GM21529 (cell line): ENCODE measurements around the gene MERTK.

Experiments
- ATAC-seq: cut with Tn5 transposase; IDR thresholded peaks from one replicate; pipeline ENCODE4 v1.9.1; 2021; ENCODE audit not compliant: unreplicated experiment

The MERTK gene

DNA sequence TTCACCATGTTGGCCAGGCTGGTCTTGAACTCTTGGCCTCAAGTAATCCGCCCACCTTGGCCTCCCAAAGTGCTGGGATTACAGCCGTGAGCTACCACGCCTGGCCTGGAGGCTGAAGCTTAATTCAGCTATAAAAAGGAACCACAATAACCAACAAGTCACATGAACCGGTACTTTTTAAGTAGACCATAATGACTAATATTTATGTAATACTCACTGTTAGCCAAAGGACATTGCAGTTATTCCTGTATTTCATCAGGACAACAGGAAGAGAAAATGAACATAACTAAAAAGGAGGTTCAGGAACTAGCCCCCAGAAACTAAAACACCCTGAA lies 107.6 kb downstream of the MERTK start:
- ATAC-seq, result no peak

DNA sequence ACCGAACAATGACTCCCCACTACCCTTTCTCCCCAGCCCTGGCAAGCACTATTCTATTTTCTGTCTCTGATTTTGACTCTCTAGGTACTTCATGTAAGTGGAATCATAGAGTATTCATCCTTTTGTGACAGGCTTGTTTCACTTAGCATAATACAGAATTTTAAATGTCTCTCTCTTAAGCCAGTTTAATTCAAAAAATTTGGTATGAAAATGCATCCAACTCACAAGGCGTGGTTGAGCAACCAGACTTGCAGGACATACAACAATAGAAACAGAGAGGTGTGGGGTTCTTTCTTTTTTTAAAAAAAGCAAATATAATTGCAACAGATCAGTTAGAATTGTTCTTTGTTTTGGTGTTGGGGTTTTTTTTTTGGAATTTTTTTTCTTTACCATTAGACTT lies 109.1 kb downstream of the MERTK start:
- ATAC-seq, result no peak

DNA sequence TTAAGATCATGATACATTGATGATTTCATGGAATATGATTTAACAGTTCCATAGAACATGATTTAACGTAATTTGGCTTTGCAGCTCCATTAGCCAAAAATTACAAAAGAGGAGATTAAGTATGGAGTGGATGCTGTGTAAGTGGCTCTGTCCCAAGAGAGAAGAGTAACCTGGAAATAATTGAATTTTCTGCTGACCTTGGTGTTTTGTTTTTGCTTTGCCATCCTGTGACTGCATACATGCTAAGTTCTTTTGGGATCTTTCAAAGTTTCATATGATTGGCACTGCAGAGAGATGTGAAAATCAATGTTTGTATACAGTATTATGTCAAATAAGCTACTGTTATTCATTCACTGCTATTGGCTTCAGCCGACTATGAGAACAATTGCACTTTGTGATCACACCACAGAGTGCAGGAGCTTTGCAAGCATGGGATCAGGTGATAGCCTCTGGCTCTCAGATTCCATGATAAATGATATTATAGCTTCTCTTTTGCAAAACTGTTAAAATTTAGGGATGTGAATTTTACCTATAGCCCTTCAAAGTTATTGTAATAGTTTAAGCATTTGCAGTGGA lies 110.6 kb downstream of the MERTK start:
- ATAC-seq, result no peak

GRCh38 chr2:112010751-112011150 lies 112.3 kb downstream of the MERTK start:
- no peak for ATAC-seq

DNA sequence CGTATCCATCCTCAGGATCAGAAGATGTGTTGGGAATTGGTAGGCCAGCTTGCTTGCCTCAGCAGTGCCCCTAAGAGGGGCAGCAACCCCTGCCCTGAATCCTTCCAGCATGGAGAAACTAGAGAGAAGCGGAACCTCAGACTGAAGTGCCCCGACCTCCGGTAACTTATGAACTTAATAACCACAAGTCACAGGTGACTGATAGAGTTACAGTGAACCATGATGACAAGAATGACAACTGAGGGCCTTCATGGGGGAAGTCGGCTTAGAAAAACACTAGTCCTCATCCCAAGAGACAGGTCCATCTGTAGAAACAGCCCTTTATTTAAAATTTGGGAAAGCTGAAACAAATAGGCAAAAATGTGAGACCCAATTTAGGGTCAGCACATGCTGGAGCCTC lies 114.1 kb downstream of the MERTK start:
- ATAC-seq, result no peak

DNA sequence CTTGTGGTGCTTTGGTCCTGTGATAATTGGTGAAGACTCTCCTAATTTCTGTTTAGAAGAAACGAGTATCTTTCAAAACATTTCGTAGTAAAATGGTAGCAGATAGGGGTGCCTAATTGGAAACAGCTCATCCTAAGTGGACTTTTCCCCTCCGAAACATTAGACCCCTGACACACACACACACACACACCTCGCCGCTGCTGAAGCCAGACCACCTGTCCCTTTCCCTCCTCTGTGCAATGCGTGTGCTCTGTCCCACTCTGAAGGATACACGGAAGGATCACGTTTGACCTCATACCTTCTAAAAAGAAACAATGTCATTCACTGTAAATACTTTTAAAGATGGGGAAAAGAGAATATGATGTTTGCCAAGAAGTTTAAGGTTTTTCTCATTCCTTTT lies 120.4 kb downstream of the MERTK start:
- no peak for ATAC-seq

- no peak for ATAC-seq
Observed at GRCh38 chr2:112019569-112019982, 121.2 kb downstream of the MERTK start.

DNA sequence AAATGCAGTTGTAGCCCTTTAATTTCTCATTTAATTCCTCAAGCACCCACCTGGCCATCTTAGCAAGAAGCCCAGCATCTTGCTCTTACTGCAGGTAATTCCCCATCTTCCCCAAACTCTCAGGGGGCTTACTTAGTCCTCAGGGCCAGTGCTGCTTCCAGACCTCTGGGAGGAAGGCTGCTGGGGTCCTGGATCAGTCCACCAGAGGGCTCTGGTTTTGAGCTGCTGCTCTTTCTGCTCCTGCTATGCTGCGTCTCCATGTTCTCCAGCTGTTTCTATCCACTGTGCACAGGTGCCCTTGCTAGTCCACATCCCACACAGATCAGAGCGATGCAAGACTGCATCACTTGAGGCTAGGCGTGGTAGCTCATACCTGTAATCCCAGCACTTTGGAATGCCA lies 122.2 kb downstream of the MERTK start:
- no peak for ATAC-seq

DNA sequence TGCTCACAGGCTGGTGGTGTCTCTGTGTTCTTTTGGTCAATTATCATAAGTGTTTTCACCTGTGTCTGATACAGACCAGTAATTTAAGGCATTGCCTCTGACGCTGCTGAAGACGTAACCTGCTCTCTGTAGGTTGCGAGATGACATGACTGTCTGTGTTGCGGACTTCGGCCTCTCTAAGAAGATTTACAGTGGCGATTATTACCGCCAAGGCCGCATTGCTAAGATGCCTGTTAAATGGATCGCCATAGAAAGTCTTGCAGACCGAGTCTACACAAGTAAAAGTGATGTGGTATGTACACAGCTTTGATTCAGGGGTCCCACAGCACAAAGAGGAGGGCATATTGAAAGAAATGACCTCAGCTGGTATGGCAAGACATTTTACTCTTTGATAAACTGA lies 122.9 kb downstream of the MERTK start:
- no peak for ATAC-seq

DNA sequence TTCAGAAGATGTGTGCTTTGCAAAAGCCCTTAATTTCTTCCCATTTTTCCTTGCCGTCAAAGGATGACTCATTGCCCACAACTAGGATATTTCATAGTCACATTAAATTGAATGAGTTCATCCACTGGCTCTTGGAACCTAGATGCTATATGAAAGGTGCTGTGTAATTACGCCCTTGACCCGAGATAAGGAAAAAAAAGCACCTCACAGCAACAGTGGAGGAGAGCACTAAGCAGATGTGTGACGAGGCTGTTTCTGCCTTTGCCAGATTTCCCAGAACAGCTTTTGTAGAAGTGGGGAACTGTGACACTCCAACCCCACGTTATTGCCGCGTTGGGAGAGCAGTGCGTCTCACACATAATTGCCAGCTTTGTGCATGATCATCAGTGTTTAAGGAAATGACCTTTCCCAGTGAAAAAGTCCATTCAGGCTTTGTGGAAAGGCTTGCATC lies 123.4 kb downstream of the MERTK start:
- ATAC-seq, result no peak

GRCh38 chr2:112023707-112024106 lies 125.3 kb downstream of the MERTK start:
- ATAC-seq, result no peak

- no peak for ATAC-seq
Observed at GRCh38 chr2:112024231-112024630, 125.8 kb downstream of the MERTK start.

GRCh38 chr2:112024896-112025491 lies 126.6 kb downstream of the MERTK start:
- no peak for ATAC-seq

DNA sequence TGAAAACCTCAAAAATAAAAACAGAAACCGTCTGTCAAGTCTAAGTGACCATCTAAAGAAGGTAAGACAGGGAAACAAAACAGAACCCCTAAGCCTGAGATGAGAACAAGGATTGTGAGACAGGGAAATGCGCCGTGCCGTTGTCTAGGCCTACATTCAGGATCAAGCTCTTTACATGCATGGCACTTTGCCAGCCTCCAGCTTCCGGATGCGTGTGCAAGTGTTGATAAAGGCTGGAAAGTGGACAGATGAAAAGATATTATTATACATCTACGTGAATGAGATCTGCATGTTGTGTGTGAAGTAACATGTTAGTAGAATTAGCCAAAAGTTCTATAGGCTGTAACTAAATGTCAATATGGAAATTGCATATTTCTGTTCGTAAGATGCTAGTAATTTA lies 128.1 kb downstream of the MERTK start:
- no peak for ATAC-seq

- no peak for ATAC-seq
Observed at GRCh38 chr2:112027767-112028166, 129.4 kb downstream of the MERTK start.

- no peak for ATAC-seq
Observed at GRCh38 chr2:112029164-112029563, 130.8 kb downstream of the MERTK start.

DNA sequence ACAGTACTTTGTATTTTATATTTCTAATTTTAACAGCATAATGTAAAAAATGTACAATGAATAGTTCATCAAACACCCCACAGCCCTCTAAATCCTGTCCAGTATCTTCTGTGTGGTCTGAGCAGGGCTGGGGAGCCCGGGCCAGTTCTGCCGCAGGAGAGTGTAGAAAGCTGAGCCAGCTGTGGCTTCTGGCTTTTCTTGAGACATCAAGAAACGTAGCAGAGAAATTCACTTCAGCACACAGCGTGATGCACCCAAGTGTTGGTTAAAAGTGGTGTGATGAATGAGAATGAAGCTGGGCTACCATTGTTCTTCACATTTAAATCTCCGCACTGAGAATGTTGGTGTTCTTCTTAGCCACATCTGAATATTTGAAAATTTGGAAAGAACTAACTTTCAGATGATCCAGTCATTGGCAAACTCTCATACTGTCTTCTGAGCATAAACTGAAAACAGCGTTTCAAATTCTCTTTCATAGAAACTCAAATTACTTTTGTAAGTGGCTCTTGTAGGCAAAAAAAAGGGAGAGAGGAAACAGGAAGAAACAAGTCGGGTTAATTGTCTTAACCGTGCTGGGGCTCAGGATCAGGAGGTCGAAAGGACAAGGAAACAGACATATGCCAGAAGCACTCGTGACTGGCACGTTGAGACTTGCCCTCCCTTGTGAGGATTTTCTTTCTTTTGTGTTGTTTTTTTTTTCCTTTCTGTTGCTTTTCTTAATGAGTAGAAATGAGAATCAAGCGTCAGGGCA lies 133.2 kb downstream of the MERTK start:
- no peak for ATAC-seq

DNA sequence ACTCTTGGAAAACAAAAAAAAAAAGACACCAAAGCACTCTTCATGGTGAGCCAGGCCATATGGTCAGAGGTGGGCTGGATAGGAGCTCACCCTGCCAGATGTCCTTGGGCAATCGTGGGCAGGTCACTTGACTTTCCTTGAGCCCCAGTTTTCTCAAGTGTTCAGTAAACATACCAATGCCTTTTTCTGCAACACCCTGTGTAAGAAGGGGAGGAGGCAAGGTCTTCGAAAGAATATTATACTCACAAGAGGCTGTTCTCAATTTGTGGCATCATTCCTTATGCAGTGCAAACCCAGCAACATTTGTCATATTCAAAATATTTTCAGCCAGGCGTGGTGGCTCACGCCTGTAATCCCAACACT lies 133.8 kb downstream of the MERTK start:
- no peak for ATAC-seq

DNA sequence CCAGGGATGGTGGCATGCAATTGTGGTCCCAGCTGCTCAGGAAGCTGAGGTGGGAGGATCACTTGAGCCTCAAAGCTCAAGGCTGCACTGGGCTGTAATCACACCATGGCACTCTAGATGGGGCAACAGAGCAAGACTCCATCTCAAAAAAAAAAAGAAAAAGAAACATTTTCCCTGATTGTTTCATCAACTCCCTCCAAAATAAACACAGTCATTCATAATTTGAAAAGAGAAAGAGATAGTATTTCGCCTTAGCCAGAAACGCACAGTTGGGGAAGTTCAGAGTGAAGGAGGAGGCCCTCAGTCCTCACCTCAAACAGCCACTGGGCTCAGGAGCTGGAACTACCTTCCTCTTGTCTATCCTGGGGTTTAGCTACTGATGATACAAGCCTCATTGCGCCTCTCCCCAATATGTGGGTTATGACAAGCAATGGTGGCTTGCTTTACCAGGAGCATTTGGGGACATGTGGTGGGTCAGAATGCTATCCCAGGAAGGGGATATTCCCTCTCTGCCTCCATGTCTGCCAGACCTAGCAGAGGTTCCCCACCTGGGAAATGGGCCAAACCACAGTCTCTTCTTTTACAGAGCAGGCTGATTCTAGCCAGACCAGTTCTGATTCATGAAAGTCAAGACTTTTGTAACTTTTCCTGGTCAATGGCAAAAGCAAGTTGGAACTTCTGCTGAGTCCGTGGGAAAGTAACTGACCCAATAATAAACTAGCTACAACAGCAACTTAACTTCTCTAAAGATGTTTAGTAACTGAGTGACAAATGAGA lies 134.5 kb downstream of the MERTK start:
- no peak for ATAC-seq

- no peak for ATAC-seq
Observed at GRCh38 chr2:112033600-112033999, 135.2 kb downstream of the MERTK start.

DNA sequence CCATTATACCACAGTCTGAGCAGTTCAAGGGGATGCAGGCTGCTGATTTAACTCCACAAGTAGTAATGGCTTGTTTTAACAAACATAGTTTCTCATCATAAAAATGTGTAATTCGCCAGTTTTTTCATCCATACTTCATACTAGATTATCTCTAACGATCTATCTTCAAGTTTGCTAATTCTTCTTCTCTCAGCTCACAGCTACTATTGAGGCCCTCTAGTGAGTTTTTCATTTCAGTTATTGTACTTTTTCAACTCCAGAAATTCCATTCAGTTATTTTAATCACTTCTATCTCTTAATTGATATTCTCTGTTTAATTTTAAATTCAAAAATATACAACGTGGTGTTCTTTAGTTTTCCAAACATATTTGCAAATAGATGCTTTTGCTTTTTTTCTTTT lies 136.5 kb downstream of the MERTK start:
- no peak for ATAC-seq

DNA sequence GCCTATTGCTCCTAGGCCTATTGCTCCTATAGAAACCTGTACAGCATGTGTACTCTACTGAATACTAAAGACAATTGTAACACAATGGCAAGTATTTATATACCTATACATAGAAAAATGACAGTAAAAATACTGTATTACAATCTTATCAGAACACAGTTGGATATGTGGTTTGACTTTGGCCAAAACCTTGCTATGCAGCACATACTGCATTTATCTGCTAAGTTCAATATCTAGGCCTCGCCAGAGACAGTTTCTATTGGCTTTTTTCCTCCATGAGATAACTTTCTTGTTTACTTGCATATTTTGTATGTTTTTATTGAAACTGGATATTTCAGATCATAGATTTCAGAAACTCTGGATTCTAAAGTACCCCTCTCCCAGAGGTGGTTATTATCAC lies 137.4 kb downstream of the MERTK start:
- ATAC-seq, result no peak
